GM20431 (cell line): Measurements from ENCODE around the gene UGT1A3.

Experiments
- in situ Hi-C: fragments of 300-500 bp; cut with MseI, MboI; formaldehyde crosslinking; loops from one replicate; pipeline ENCODE4 v1.15.0; 2020; ENCODE audit warnings: low sequenced_read_pairs; ENCODE audit not compliant: unreplicated experiment

Gene UGT1A3

GRCh38 chr2:233754872-233755611, 26.2 kb downstream of the UGT1A3 start:
- in situ Hi-C loops = no loop called here

- in situ Hi-C loops = no loop called here
Observed at GRCh38 chr2:233756429-233757081, 27.7 kb downstream of the UGT1A3 start.

- in situ Hi-C loops = no loop called here
Observed at GRCh38 chr2:233758141-233758540, 29.3 kb downstream of the UGT1A3 start.

- in situ Hi-C loops = no loop called here
Observed at GRCh38 chr2:233758849-233759248, 30.0 kb downstream of the UGT1A3 start.

- in situ Hi-C loops = no loop called here
Observed at GRCh38 chr2:233760043-233760442, 31.2 kb downstream of the UGT1A3 start, which contains the start of gene UGT1A1. Gene UGT1A1, plus strand, starts transcription at chr2:233760270. Its CDS starts 18 bp downstream, at chr2:233760288.

GRCh38 chr2:233761040-233761769, 32.4 kb downstream of the UGT1A3 start:
- in situ Hi-C loops = no loop called here

GRCh38 chr2:233764264-233764663, 35.4 kb downstream of the UGT1A3 start:
- in situ Hi-C loops = no loop called here

- in situ Hi-C loops = no loop called here
Observed at GRCh38 chr2:233764761-233765160, 35.9 kb downstream of the UGT1A3 start.

GRCh38 chr2:233766416-233766815, 37.6 kb downstream of the UGT1A3 start:
- in situ Hi-C loops = no loop called here

GRCh38 chr2:233768076-233768475, 39.2 kb downstream of the UGT1A3 start:
- in situ Hi-C loops = no loop called here

GRCh38 chr2:233769260-233769659, 40.4 kb downstream of the UGT1A3 start:
- in situ Hi-C loops = no loop called here

GRCh38 chr2:233772153-233772552, 43.3 kb downstream of the UGT1A3 start:
- in situ Hi-C loops = no loop called here

- in situ Hi-C loops = no loop called here
Observed at GRCh38 chr2:233772583-233772982, 43.7 kb downstream of the UGT1A3 start.

- in situ Hi-C loops = no loop called here
Observed at GRCh38 chr2:233773854-233774253, 45.0 kb downstream of the UGT1A3 start.

GRCh38 chr2:233775414-233775813, 46.6 kb downstream of the UGT1A3 start:
- in situ Hi-C loops = no loop called here

- in situ Hi-C loops = no loop called here
Observed at GRCh38 chr2:233778030-233778429, 49.2 kb downstream of the UGT1A3 start, which contains the start of gene MROH2A. Gene MROH2A, plus strand, starts transcription at chr2:233778330. Its CDS starts 1,029 bp downstream, at chr2:233779359.

GRCh38 chr2:233779722-233780121, 50.9 kb downstream of the UGT1A3 start:
- in situ Hi-C loops = no loop called here

GRCh38 chr2:233780771-233781170, 51.9 kb downstream of the UGT1A3 start:
- in situ Hi-C loops = no loop called here

- in situ Hi-C loops = no loop called here
Observed at GRCh38 chr2:233789554-233789953, 60.7 kb downstream of the UGT1A3 start.

- in situ Hi-C loops = no loop called here
Observed at GRCh38 chr2:233791151-233791882, 62.5 kb downstream of the UGT1A3 start.
